ENCODE results near the gene ANO9.

Gene ANO9

GRCh38 chr11:476416-476815 is 34.6 kb upstream of the ANO9 start:
- H3K4me3 ChIP-seq (replicated peaks in 1 of 2; ENCODE audit: low read depth in 2 of 2, low read length in 2 of 2) = no peak overlapping the region
- TF ChIP-seq, protein P1, sequence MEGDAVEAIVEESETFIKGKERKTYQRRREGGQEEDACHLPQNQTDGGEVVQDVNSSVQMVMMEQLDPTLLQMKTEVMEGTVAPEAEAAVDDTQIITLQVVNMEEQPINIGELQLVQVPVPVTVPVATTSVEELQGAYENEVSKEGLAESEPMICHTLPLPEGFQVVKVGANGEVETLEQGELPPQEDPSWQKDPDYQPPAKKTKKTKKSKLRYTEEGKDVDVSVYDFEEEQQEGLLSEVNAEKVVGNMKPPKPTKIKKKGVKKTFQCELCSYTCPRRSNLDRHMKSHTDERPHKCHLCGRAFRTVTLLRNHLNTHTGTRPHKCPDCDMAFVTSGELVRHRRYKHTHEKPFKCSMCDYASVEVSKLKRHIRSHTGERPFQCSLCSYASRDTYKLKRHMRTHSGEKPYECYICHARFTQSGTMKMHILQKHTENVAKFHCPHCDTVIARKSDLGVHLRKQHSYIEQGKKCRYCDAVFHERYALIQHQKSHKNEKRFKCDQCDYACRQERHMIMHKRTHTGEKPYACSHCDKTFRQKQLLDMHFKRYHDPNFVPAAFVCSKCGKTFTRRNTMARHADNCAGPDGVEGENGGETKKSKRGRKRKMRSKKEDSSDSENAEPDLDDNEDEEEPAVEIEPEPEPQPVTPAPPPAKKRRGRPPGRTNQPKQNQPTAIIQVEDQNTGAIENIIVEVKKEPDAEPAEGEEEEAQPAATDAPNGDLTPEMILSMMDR (IDR thresholded peaks at IDR 0.05; ENCODE audit: low read depth, low read length) = no peak
- DNase-seq (ENCODE audit: low read depth in 2 of 2) = no peak

DNA sequence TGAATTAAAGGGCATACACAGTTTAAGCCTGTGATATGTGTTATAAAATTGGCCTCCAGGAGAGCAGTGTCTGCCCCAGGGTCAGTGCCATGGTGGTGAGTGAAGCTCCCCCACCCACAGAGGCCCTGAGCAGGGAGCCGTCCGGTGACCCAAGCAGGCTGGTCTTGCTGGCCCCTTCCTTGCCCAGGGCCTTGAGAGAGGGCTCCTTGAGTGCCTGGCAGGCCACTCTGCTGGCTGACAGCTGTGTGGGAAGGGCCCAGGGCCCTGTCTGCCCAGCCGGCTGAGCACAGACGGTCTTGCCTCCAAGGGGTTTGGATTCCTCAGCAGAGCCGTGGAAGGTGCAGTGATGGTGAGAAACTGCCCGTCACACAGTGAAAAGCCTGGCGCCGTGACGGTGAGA is 34.1 kb upstream of the ANO9 start:
- no peak overlapping the region for H3K4me3 ChIP-seq (replicated peaks in 1 of 2; ENCODE audit: low read depth in 2 of 2, low read length in 2 of 2)
- TF ChIP-seq, protein P1 (IDR thresholded peaks at IDR 0.05; ENCODE audit: low read depth, low read length) = no peak
- DNase-seq (ENCODE audit: low read depth in 2 of 2) = no peak

DNA sequence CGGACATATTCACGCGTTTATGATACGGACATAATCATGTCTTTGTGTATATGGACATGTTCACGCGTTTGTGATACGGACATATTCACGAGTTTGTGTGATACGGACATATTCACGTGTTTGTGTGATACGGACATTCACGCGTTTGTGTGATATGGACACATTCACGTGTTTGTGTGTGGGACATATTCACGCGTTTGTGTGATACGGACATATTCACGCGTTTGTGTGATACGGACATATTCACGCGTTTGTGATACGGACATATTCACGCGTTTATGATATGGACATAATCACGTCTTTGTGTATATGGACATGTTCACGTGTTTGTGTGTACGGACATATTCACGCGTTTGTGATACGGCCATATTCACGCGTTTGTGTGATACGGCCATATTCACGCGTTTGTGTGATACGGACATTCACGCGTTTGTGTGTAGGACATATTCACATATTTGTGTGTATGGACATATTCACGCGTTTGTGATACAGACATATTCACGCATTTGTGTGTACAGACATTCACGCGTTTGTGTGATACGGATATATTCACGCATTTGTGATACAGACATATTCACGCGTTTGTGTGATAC is 33.2 kb upstream of the ANO9 start:
- TF ChIP-seq, protein P1 (IDR thresholded peaks at IDR 0.05; ENCODE audit: low read depth, low read length) = no peak
- no peak overlapping the region for H3K4me3 ChIP-seq (replicated peaks in 1 of 2; ENCODE audit: low read depth in 2 of 2, low read length in 2 of 2)
- no peak for DNase-seq (ENCODE audit: low read depth in 2 of 2)

GRCh38 chr11:473962-474785 is 32.4 kb upstream of the ANO9 start:
- H3K4me3 ChIP-seq (replicated peaks in 1 of 2; ENCODE audit: low read depth in 2 of 2, low read length in 2 of 2) = no peak overlapping the region
- TF ChIP-seq, protein P1 (IDR thresholded peaks at IDR 0.05; ENCODE audit: low read depth, low read length) = no peak
- DNase-seq (ENCODE audit: low read depth in 2 of 2) = no peak

DNA sequence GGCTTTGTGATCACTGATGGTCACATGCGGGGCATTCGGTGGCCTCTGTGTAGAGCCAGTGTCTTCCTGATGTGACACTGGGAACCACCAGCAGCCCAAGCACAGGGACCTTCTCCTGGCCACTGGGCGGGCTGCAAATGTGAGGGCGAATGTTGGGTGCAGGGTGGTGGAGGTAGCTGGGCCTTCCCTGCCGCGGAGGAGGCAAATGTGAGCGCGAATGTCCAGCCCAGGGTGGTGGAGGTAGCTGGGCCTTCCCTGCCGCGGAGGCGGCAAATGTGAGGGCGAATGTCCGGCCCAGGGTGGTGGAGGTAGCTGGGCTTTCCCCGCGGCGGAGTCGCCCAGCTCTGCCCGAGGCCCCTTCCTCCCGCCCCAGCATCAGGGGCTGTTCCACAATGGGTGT is 31.6 kb upstream of the ANO9 start:
- DNase-seq (ENCODE audit: low read depth in 2 of 2) = no peak
- TF ChIP-seq, protein P1 (IDR thresholded peaks at IDR 0.05; ENCODE audit: low read depth, low read length) = no peak
- no peak overlapping the region for H3K4me3 ChIP-seq (replicated peaks in 1 of 2; ENCODE audit: low read depth in 2 of 2, low read length in 2 of 2)

DNA sequence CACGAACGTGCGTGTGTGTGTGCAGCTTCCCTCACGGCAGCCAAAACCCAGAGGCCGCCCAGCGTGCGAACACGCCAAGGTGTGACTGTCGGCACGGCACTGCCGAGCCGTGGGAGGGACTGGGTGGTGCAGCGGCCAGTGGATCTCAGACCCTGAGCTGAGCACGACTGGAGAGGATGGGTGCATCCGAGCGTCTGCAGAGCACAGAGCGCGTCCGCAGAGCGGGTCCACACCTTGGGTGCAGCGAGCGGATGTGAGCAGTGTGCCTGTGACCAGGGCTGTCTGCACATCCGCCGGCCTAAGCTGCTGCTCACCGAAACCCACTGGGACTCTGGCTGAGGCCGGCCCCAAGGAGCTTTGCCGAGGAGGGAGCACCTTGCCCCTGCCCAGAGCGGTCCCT is 31.0 kb upstream of the ANO9 start:
- no peak overlapping the region for H3K4me3 ChIP-seq (replicated peaks in 1 of 2; ENCODE audit: low read depth in 2 of 2, low read length in 2 of 2)
- TF ChIP-seq, protein P1 (IDR thresholded peaks at IDR 0.05; ENCODE audit: low read depth, low read length) = no peak
- DNase-seq (ENCODE audit: low read depth in 2 of 2) = no peak

Measured in cardiac fibroblast (primary cell).